ENCODE measurements around the gene TMCO5A.
"Not testable (repeated sequence)": the region's sequence is repeated elsewhere in the genome, so short reads cannot be mapped to it uniquely, and the experiment has no call there.

TMCO5A gene

GRCh38 chr15:37934340-37934739 lies at the start of gene TMCO5A:
Gene TMCO5A, plus strand, starts transcription at chr15:37934640. Its CDS starts 1,684 bp downstream, at chr15:37936324.
- no peak for DNase-seq (ENCODE audit: low read depth in 2 of 2)

- DNase-seq (ENCODE audit: low read depth in 2 of 2), result no peak
These were observed 48.8 kb upstream of the TMCO5A start for GRCh38 chr15:37885651-37886050.

- DNase-seq (ENCODE audit: low read depth in 2 of 2), result no peak
These were observed 46.1 kb upstream of the TMCO5A start for GRCh38 chr15:37888356-37888755.

- DNase-seq (ENCODE audit: low read depth in 2 of 2), result no peak
These were observed 42.6 kb upstream of the TMCO5A start for GRCh38 chr15:37891766-37892368.

GRCh38 chr15:37893309-37893708 lies 41.1 kb upstream of the TMCO5A start:
- DNase-seq (ENCODE audit: low read depth in 2 of 2), result no peak

GRCh38 chr15:37898362-37898761 lies 36.1 kb upstream of the TMCO5A start:
- DNase-seq (ENCODE audit: low read depth in 2 of 2), result no peak

GRCh38 chr15:37900326-37901221 lies 33.9 kb upstream of the TMCO5A start:
- no peak for DNase-seq (ENCODE audit: low read depth in 2 of 2)

- DNase-seq (ENCODE audit: low read depth in 2 of 2), result no peak
These were observed 32.3 kb upstream of the TMCO5A start for GRCh38 chr15:37902126-37902525.

GRCh38 chr15:37903919-37904625 lies 30.4 kb upstream of the TMCO5A start:
- no peak for DNase-seq (ENCODE audit: low read depth in 2 of 2)

- DNase-seq (ENCODE audit: low read depth in 2 of 2), result no peak
These were observed 27.3 kb upstream of the TMCO5A start for GRCh38 chr15:37907136-37907535.

GRCh38 chr15:37921527-37922385 lies 12.7 kb upstream of the TMCO5A start:
- no peak for DNase-seq (ENCODE audit: low read depth in 2 of 2)

GRCh38 chr15:37926136-37926535 lies 8.3 kb upstream of the TMCO5A start:
- DNase-seq (ENCODE audit: low read depth in 2 of 2), result no peak

- no peak for DNase-seq (ENCODE audit: low read depth in 2 of 2)
These were observed 5.2 kb upstream of the TMCO5A start for GRCh38 chr15:37929238-37929637.

GRCh38 chr15:37931321-37931720 lies 3.1 kb upstream of the TMCO5A start:
- no peak for DNase-seq (ENCODE audit: low read depth in 2 of 2)

GRCh38 chr15:37931868-37932267 lies 2.6 kb upstream of the TMCO5A start:
- DNase-seq (ENCODE audit: low read depth in 2 of 2), result no peak

GRCh38 chr15:37932549-37932948 lies 1.9 kb upstream of the TMCO5A start:
- DNase-seq (ENCODE audit: low read depth in 2 of 2), result no peak

- DNase-seq (ENCODE audit: low read depth in 2 of 2), result no peak
These were observed 774 bp upstream of the TMCO5A start for GRCh38 chr15:37933666-37934065.

- DNase-seq (ENCODE audit: low read depth in 2 of 2), result no peak
These were observed 6.4 kb downstream of the TMCO5A start for GRCh38 chr15:37940876-37941275.

GRCh38 chr15:37941779-37942178 lies 7.3 kb downstream of the TMCO5A start:
- DNase-seq (ENCODE audit: low read depth in 2 of 2), result no peak

- DNase-seq (ENCODE audit: low read depth in 2 of 2), result no peak
These were observed 17.6 kb downstream of the TMCO5A start for GRCh38 chr15:37951999-37952398.

- DNase-seq (ENCODE audit: low read depth in 2 of 2), result not testable (repeated sequence)
These were observed 26.3 kb downstream of the TMCO5A start for GRCh38 chr15:37960742-37961141.

- DNase-seq (ENCODE audit: low read depth in 2 of 2), result no peak
These were observed 33.3 kb downstream of the TMCO5A start for GRCh38 chr15:37967788-37968187.

Data from stimulated activated CD4-positive, alpha-beta T cell treated with anti-CD3 and anti-CD28 coated beads, Interleukin-1b, Interleukin-23, amount 100 ng/mL, for 1 hour (primary cell).